Measurements from ENCODE around the gene AGFG2. TPM values are rescaled to one million over a fixed set of nuclear protein-coding genes. Genes with fewer than 3 reads are reported as not detected.

Gene AGFG2
- total and polyA plus RNA-seq, 8 donors = 21.2 to 34.9 (median 28.1) TPM

- ATAC-seq (no peak), DNase-seq (no peak)
- Histone ChIP-seq H3K9me3 (no peaks in the 10 kb centered on the region), H3K27me3 (no peaks in the 10 kb centered on the region), H3K4me3 (no peak overlapping the region), H3K36me3 (no peaks in the 10 kb centered on the region), H3K27ac (no peak overlapping the region), H3K4me1 (no peaks in the 10 kb centered on the region)
- TF ChIP-seq CTCF (IDR thresholded peaks at IDR 0.05) = no peak
- intact Hi-C loops (cut with DNase I) = no loop called here
These were observed 32.6 kb upstream of the AGFG2 start for GRCh38 chr7:100506356-100506923.

GRCh38 chr7:100509231-100509630 lies 29.8 kb upstream of the AGFG2 start:
- intact Hi-C loops (cut with DNase I) = no loop called here
- Histone ChIP-seq H3K4me3 (no peak overlapping the region), H3K27ac (no peak overlapping the region), H3K9me3 (no peaks in the 10 kb centered on the region), H3K4me1 (no peaks in the 10 kb centered on the region), H3K36me3 (no peaks in the 10 kb centered on the region), H3K27me3 (no peaks in the 10 kb centered on the region)
- TF ChIP-seq CTCF (IDR thresholded peaks at IDR 0.05) = no peak
- peak in 1 of 4 donors; percentile 56 for DNase-seq
- no peak for ATAC-seq

GRCh38 chr7:100510437-100511239 lies 28.4 kb upstream of the AGFG2 start:
- Histone ChIP-seq H3K9me3 (no peaks in the 10 kb centered on the region), H3K4me3 (no peak overlapping the region), H3K4me1 (peaks cover 0 to 1% of the 10 kb centered on the region in 2 donors), H3K36me3 (no peaks in the 10 kb centered on the region), H3K27ac (no peak overlapping the region), H3K27me3 (no peaks in the 10 kb centered on the region)
- DNase-seq (no peak), ATAC-seq (no peak)
- intact Hi-C loops (cut with DNase I) = no loop called here
- no peak for TF ChIP-seq CTCF (IDR thresholded peaks at IDR 0.05)

GRCh38 chr7:100513212-100513810 lies 25.7 kb upstream of the AGFG2 start:
- Histone ChIP-seq H3K27ac (no peak overlapping the region), H3K9me3 (no peaks in the 10 kb centered on the region), H3K4me1 (peaks cover 0 to 3% of the 10 kb centered on the region in 2 donors), H3K27me3 (no peaks in the 10 kb centered on the region), H3K36me3 (no peaks in the 10 kb centered on the region), H3K4me3 (no peak overlapping the region)
- no peak for TF ChIP-seq CTCF (IDR thresholded peaks at IDR 0.05)
- ATAC-seq (no peak), DNase-seq (no peak)
- intact Hi-C loops (cut with DNase I) = no loop called here

- no peak for ATAC-seq
These were observed 23.9 kb upstream of the AGFG2 start for GRCh38 chr7:100515072-100515532.

More at GRCh38 chr7:100515072-100515532, 23.9 kb upstream of the AGFG2 start:
- Histone ChIP-seq H3K9me3 (no peaks in the 10 kb centered on the region), H3K27ac (no peak overlapping the region), H3K4me3 (no peak overlapping the region), H3K36me3 (no peaks in the 10 kb centered on the region), H3K4me1 (peaks cover 0 to 3% of the 10 kb centered on the region in 2 donors), H3K27me3 (no peaks in the 10 kb centered on the region)
- intact Hi-C loops (cut with DNase I) = no loop called here
- no peak for TF ChIP-seq CTCF (IDR thresholded peaks at IDR 0.05)
- no peak for DNase-seq
